GM12891 (cell line): ENCODE data around the gene GSTCD.

Experiments
- POLR2AphosphoS5 ChIP-seq: IDR thresholded peaks from 2 replicates; pipeline ENCODE4 v1.6.1; 2011; ENCODE audit warnings: low read depth, low read length, control low read depth
- TAF1 ChIP-seq: IDR thresholded peaks from 2 replicates; pipeline ENCODE4 v1.6.1; 2011; ENCODE audit warnings: low read depth, low read length, control low read depth

- TF ChIP-seq TAF1 = no peak
- TF ChIP-seq POLR2AphosphoS5 = no peak
Measured at GRCh38 chr4:105843941-105844340, 135.4 kb downstream of the GSTCD start.
